Fibroblast of lung (primary cell): ENCODE results near the gene ALKBH8. TPM values are rescaled to one million over a fixed set of nuclear protein-coding genes. Genes with fewer than 3 reads are reported as not detected.
"Not testable (repeated sequence)": the region's sequence is repeated elsewhere in the genome, so short reads cannot be mapped to it uniquely, and the experiment has no call there.

Source experiments
- DNase-seq, 2 donors: peaks; one replicate each; pipeline versions ENCODE4 v3.0.0 to v3.0.0-alpha.2; 2010; ENCODE audit warnings: low read depth in 2 of 2
- H2AFZ ChIP-seq: 2 replicates; pipeline ENCODE4 v1.5.1; 2012; ENCODE audit warnings: low read length, control low read depth, inconsistent platforms
- H3K27ac ChIP-seq: 2 replicates; pipeline ENCODE4 v1.5.1; 2011; ENCODE audit warnings: low read length, control low read depth; ENCODE audit not compliant: insufficient read depth
- H3K27me3 ChIP-seq: 2 replicates; pipeline ENCODE4 v1.5.1; 2011; ENCODE audit warnings: mild to moderate bottlenecking, low read length; ENCODE audit not compliant: control insufficient read depth, insufficient read depth
- H3K36me3 ChIP-seq: 2 replicates; pipeline ENCODE4 v1.5.1; 2011; ENCODE audit warnings: low read length; ENCODE audit not compliant: control insufficient read depth, insufficient read depth
- H3K4me1 ChIP-seq: 2 replicates; pipeline ENCODE4 v1.5.1; 2011; ENCODE audit warnings: low read length; ENCODE audit not compliant: control insufficient read depth, insufficient read depth; ENCODE audit errors: extremely low read depth
- H3K4me2 ChIP-seq: 2 replicates; pipeline ENCODE4 v1.5.1; 2011; ENCODE audit warnings: low read length, control low read depth; ENCODE audit not compliant: insufficient read depth; ENCODE audit errors: extremely low read depth
- H3K4me3 ChIP-seq, 4 experiments: fragments of 200-600 bp in 1 of 4; sonication (generic) in 1 of 4; replicated peaks in 1 of 4; 2 replicates each; pipeline ENCODE4 v1.5.1; 2011 to 2016; ENCODE audit warnings: low read length in 4 of 4, low read depth in 3 of 4, mild to moderate bottlenecking in 3 of 4, control low read depth in 2 of 4, inconsistent platforms in 1 of 4, mixed read lengths in 1 of 4; ENCODE audit not compliant: insufficient read depth in 1 of 4; ENCODE audit errors: control extremely low read depth in 1 of 4
- H3K79me2 ChIP-seq: 2 replicates; pipeline ENCODE4 v1.5.1; 2012; ENCODE audit warnings: mild to moderate bottlenecking, low read length, inconsistent platforms; ENCODE audit not compliant: control insufficient read depth, insufficient read depth
- H3K9ac ChIP-seq: 2 replicates; pipeline ENCODE4 v1.5.1; 2011; ENCODE audit warnings: mild to moderate bottlenecking, low read length, control low read depth; ENCODE audit not compliant: insufficient read depth
- H3K9me3 ChIP-seq: 2 replicates; pipeline ENCODE4 v1.5.1; 2012; ENCODE audit warnings: low read depth, low read length; ENCODE audit not compliant: control insufficient read depth, insufficient read depth
- H4K20me1 ChIP-seq: 2 replicates; pipeline ENCODE4 v1.5.1; 2011; ENCODE audit warnings: low read length; ENCODE audit not compliant: control insufficient read depth, insufficient read depth; ENCODE audit errors: extremely low read depth
- CTCF ChIP-seq, 2 donors: IDR thresholded peaks in 1 of 2; conservative IDR thresholded peaks in 1 of 2; 1 replicate in 1 of 2; 2 replicates in 1 of 2; pipeline ENCODE4 v1.5.1; 2011 to 2012; ENCODE audit warnings: low read length in 2 of 2, control low read depth in 1 of 2, inconsistent platforms in 1 of 2, low read depth in 1 of 2, mild to moderate bottlenecking in 1 of 2
- EZH2 ChIP-seq: IDR thresholded peaks from 2 replicates; pipeline ENCODE4 v1.5.1; 2012; ENCODE audit warnings: low read length, control low read depth, mild to moderate bottlenecking; ENCODE audit errors: missing control alignments
- polyA plus RNA-seq, 2 donors: library from polyadenylated mRNA; depleted of rRNA in 1 of 2; stranded (reverse) in 1 of 2; unstranded in 1 of 2; fragments of >200 nt; gene quantifications; 2 replicates each; pipeline ENCODE4 v1.2.1, GENCODE V29; 2011 to 2012; ENCODE audit warnings: missing spikeins in 1 of 2
- total RNA-seq: library from RNA; depleted of rRNA; stranded (reverse); fragments of >200 nt; gene quantifications from 2 replicates; pipeline ENCODE4 v1.2.1, GENCODE V29; 2014

Gene ALKBH8
- total and polyA plus RNA-seq, 2 donors (not counting 1 experiment from before 2014, with no cell fraction given) = 8.6 to 11.7 TPM

- no peaks in the 10 kb centered on the region for H3K27me3 ChIP-seq
- no peaks in the 10 kb centered on the region for H3K79me2 ChIP-seq
- no peaks in the 10 kb centered on the region for H3K36me3 ChIP-seq
- TF ChIP-seq CTCF (conservative IDR thresholded peaks at IDR 0.05 in 1 of 2, IDR thresholded peaks at IDR 0.05 in 1 of 2; ENCODE audit: low read depth in 1 of 2, low read length in 2 of 2) = no peak
- no peak for TF ChIP-seq EZH2
- no peak overlapping the region for H2AFZ ChIP-seq
- no peaks in the 10 kb centered on the region for H3K9me3 ChIP-seq
- H3K4me2 ChIP-seq = no peak overlapping the region
- no peaks in the 10 kb centered on the region for H3K4me1 ChIP-seq
- no peaks in the 10 kb centered on the region for H4K20me1 ChIP-seq
- no peak overlapping the region for H3K4me3 ChIP-seq
- H3K27ac ChIP-seq = no peak overlapping the region
- peak in 1 of 2 donors; percentile 34 for DNase-seq
- H3K9ac ChIP-seq = no peak overlapping the region
Measured at GRCh38 chr11:107538821-107539220, 26.7 kb downstream of the ALKBH8 start.

GRCh38 chr11:107538239-107538638 is 27.3 kb downstream of the ALKBH8 start:
- TF ChIP-seq EZH2 (no peak), CTCF (conservative IDR thresholded peaks at IDR 0.05 in 1 of 2, IDR thresholded peaks at IDR 0.05 in 1 of 2; ENCODE audit: low read depth in 1 of 2, low read length in 2 of 2) (no peak)
- H3K4me1 ChIP-seq = no peaks in the 10 kb centered on the region

GRCh38 chr11:107537155-107537554 is 28.4 kb downstream of the ALKBH8 start:
- H3K9ac ChIP-seq, H3K79me2 ChIP-seq, H3K27me3 ChIP-seq, H3K4me2 ChIP-seq, H3K4me3 ChIP-seq, DNase-seq, H2AFZ ChIP-seq, H3K27ac ChIP-seq, H4K20me1 ChIP-seq, H3K36me3 ChIP-seq, H3K4me1 ChIP-seq, H3K9me3 ChIP-seq: not testable (repeated sequence)

More at GRCh38 chr11:107538239-107538638, 27.3 kb downstream of the ALKBH8 start:
- no peaks in the 10 kb centered on the region for H3K9me3 ChIP-seq
- no peak overlapping the region for H3K4me2 ChIP-seq
- H3K4me3 ChIP-seq = no peak overlapping the region
- H3K27me3 ChIP-seq = no peaks in the 10 kb centered on the region
- H3K36me3 ChIP-seq = no peaks in the 10 kb centered on the region
- DNase-seq = no peak
- H2AFZ ChIP-seq = no peak overlapping the region
- H3K9ac ChIP-seq = no peak overlapping the region
- no peaks in the 10 kb centered on the region for H4K20me1 ChIP-seq
- H3K79me2 ChIP-seq = no peaks in the 10 kb centered on the region
- no peak overlapping the region for H3K27ac ChIP-seq
